ENCODE data around the gene OSBPL8.

The OSBPL8 gene

GRCh38 chr12:76318773-76319594 is 240.6 kb downstream of the OSBPL8 start:
- H3K9ac ChIP-seq (ENCODE audit: low read length), result no peak overlapping the region
- no peaks in the 10 kb centered on the region for H3K4me1 ChIP-seq (ENCODE audit: control insufficient read depth, insufficient read depth, low read length)
- H3K4me3 ChIP-seq (ENCODE audit: low read length), result no peak overlapping the region
- no peak overlapping the region for H3K27ac ChIP-seq (ENCODE audit: low read depth, low read length)
- H3K36me3 ChIP-seq (ENCODE audit: control insufficient read depth, insufficient read depth, low read length), result no peaks in the 10 kb centered on the region
- H3K27me3 ChIP-seq (ENCODE audit: control insufficient read depth, insufficient read depth, low read length), result peaks cover 2% of the 10 kb centered on the region

GRCh38 chr12:76317976-76318375 is 241.6 kb downstream of the OSBPL8 start:
- Histone ChIP-seq H3K9ac (ENCODE audit: low read length) (no peak overlapping the region), H3K4me1 (ENCODE audit: control insufficient read depth, insufficient read depth, low read length) (no peaks in the 10 kb centered on the region), H3K27me3 (ENCODE audit: control insufficient read depth, insufficient read depth, low read length) (peaks cover 2% of the 10 kb centered on the region), H3K27ac (ENCODE audit: low read depth, low read length) (no peak overlapping the region), H3K36me3 (ENCODE audit: control insufficient read depth, insufficient read depth, low read length) (no peaks in the 10 kb centered on the region), H3K4me3 (ENCODE audit: low read length) (no peak overlapping the region)

- H3K4me1 ChIP-seq (ENCODE audit: control insufficient read depth, insufficient read depth, low read length), result no peaks in the 10 kb centered on the region
- no peak overlapping the region for H3K27ac ChIP-seq (ENCODE audit: low read depth, low read length)
- peaks cover 2% of the 10 kb centered on the region for H3K27me3 ChIP-seq (ENCODE audit: control insufficient read depth, insufficient read depth, low read length)
- no peak overlapping the region for H3K4me3 ChIP-seq (ENCODE audit: low read length)
- no peaks in the 10 kb centered on the region for H3K36me3 ChIP-seq (ENCODE audit: control insufficient read depth, insufficient read depth, low read length)
- no peak overlapping the region for H3K9ac ChIP-seq (ENCODE audit: low read length)
Observed at GRCh38 chr12:76316468-76316867, 243.1 kb downstream of the OSBPL8 start.

- H3K36me3 ChIP-seq (ENCODE audit: control insufficient read depth, insufficient read depth, low read length), result no peaks in the 10 kb centered on the region
- H3K4me3 ChIP-seq (ENCODE audit: low read length), result no peak overlapping the region
- H3K9ac ChIP-seq (ENCODE audit: low read length), result no peak overlapping the region
- H3K27me3 ChIP-seq (ENCODE audit: control insufficient read depth, insufficient read depth, low read length), result peaks cover 2% of the 10 kb centered on the region
- H3K4me1 ChIP-seq (ENCODE audit: control insufficient read depth, insufficient read depth, low read length), result no peaks in the 10 kb centered on the region
- H3K27ac ChIP-seq (ENCODE audit: low read depth, low read length), result no peak overlapping the region
Observed at GRCh38 chr12:76313299-76313698, 246.3 kb downstream of the OSBPL8 start.

- H3K4me3 ChIP-seq (ENCODE audit: low read length), result no peak overlapping the region
- H3K27ac ChIP-seq (ENCODE audit: low read depth, low read length), result no peak overlapping the region
- H3K27me3 ChIP-seq (ENCODE audit: control insufficient read depth, insufficient read depth, low read length), result no peaks in the 10 kb centered on the region
- no peaks in the 10 kb centered on the region for H3K4me1 ChIP-seq (ENCODE audit: control insufficient read depth, insufficient read depth, low read length)
- no peak overlapping the region for H3K9ac ChIP-seq (ENCODE audit: low read length)
- no peaks in the 10 kb centered on the region for H3K36me3 ChIP-seq (ENCODE audit: control insufficient read depth, insufficient read depth, low read length)
Observed at GRCh38 chr12:76312315-76312714, 247.3 kb downstream of the OSBPL8 start.

GRCh38 chr12:76311796-76312195 is 247.8 kb downstream of the OSBPL8 start:
- Histone ChIP-seq H3K9ac (ENCODE audit: low read length) (no peak overlapping the region), H3K4me3 (ENCODE audit: low read length) (no peak overlapping the region), H3K4me1 (ENCODE audit: control insufficient read depth, insufficient read depth, low read length) (no peaks in the 10 kb centered on the region), H3K27ac (ENCODE audit: low read depth, low read length) (no peak overlapping the region), H3K36me3 (ENCODE audit: control insufficient read depth, insufficient read depth, low read length) (no peaks in the 10 kb centered on the region), H3K27me3 (ENCODE audit: control insufficient read depth, insufficient read depth, low read length) (no peaks in the 10 kb centered on the region)

- H3K4me3 ChIP-seq (ENCODE audit: low read length), result no peak overlapping the region
Observed at GRCh38 chr12:76310110-76310509, 249.5 kb downstream of the OSBPL8 start.

GRCh38 chr12:76308866-76309265 is 250.7 kb downstream of the OSBPL8 start:
- Histone ChIP-seq H3K4me3 (ENCODE audit: low read length) (no peak overlapping the region), H3K27ac (ENCODE audit: low read depth, low read length) (no peak overlapping the region), H3K36me3 (ENCODE audit: control insufficient read depth, insufficient read depth, low read length) (no peaks in the 10 kb centered on the region), H3K27me3 (ENCODE audit: control insufficient read depth, insufficient read depth, low read length) (peaks cover 3% of the 10 kb centered on the region), H3K4me1 (ENCODE audit: control insufficient read depth, insufficient read depth, low read length) (no peaks in the 10 kb centered on the region), H3K9ac (ENCODE audit: low read length) (no peak overlapping the region)

More at GRCh38 chr12:76310110-76310509, 249.5 kb downstream of the OSBPL8 start:
- H3K27me3 ChIP-seq (ENCODE audit: control insufficient read depth, insufficient read depth, low read length), result peaks cover 3% of the 10 kb centered on the region
- H3K36me3 ChIP-seq (ENCODE audit: control insufficient read depth, insufficient read depth, low read length), result no peaks in the 10 kb centered on the region
- H3K4me1 ChIP-seq (ENCODE audit: control insufficient read depth, insufficient read depth, low read length), result no peaks in the 10 kb centered on the region
- H3K9ac ChIP-seq (ENCODE audit: low read length), result no peak overlapping the region
- no peak overlapping the region for H3K27ac ChIP-seq (ENCODE audit: low read depth, low read length)

- H3K36me3 ChIP-seq (ENCODE audit: control insufficient read depth, insufficient read depth, low read length), result no peaks in the 10 kb centered on the region
- no peak overlapping the region for H3K27ac ChIP-seq (ENCODE audit: low read depth, low read length)
- no peaks in the 10 kb centered on the region for H3K4me1 ChIP-seq (ENCODE audit: control insufficient read depth, insufficient read depth, low read length)
- H3K4me3 ChIP-seq (ENCODE audit: low read length), result no peak overlapping the region
- no peak overlapping the region for H3K9ac ChIP-seq (ENCODE audit: low read length)
- peaks cover 3% of the 10 kb centered on the region for H3K27me3 ChIP-seq (ENCODE audit: control insufficient read depth, insufficient read depth, low read length)
Observed at GRCh38 chr12:76307083-76307482, 252.5 kb downstream of the OSBPL8 start.

- peaks cover 3% of the 10 kb centered on the region for H3K27me3 ChIP-seq (ENCODE audit: control insufficient read depth, insufficient read depth, low read length)
- no peaks in the 10 kb centered on the region for H3K36me3 ChIP-seq (ENCODE audit: control insufficient read depth, insufficient read depth, low read length)
- no peak overlapping the region for H3K4me3 ChIP-seq (ENCODE audit: low read length)
- no peaks in the 10 kb centered on the region for H3K4me1 ChIP-seq (ENCODE audit: control insufficient read depth, insufficient read depth, low read length)
- H3K27ac ChIP-seq (ENCODE audit: low read depth, low read length), result no peak overlapping the region
- H3K9ac ChIP-seq (ENCODE audit: low read length), result no peak overlapping the region
Observed at GRCh38 chr12:76303989-76304460, 255.5 kb downstream of the OSBPL8 start.

GRCh38 chr12:76303365-76303764 is 256.2 kb downstream of the OSBPL8 start:
- no peaks in the 10 kb centered on the region for H3K36me3 ChIP-seq (ENCODE audit: control insufficient read depth, insufficient read depth, low read length)

More at GRCh38 chr12:76303365-76303764, 256.2 kb downstream of the OSBPL8 start:
- Histone ChIP-seq H3K27ac (ENCODE audit: low read depth, low read length) (no peak overlapping the region), H3K27me3 (ENCODE audit: control insufficient read depth, insufficient read depth, low read length) (peaks cover 3% of the 10 kb centered on the region), H3K4me3 (ENCODE audit: low read length) (no peak overlapping the region), H3K4me1 (ENCODE audit: control insufficient read depth, insufficient read depth, low read length) (no peaks in the 10 kb centered on the region), H3K9ac (ENCODE audit: low read length) (no peak overlapping the region)
